Sigmoid colon (tissue), 4 donors: ENCODE measurements around the gene CHL1.

Experiments used
- EP300 ChIP-seq, 4 donors: sonication (generic); formaldehyde crosslinking; IDR thresholded peaks; one replicate each; pipeline ENCODE4 v1.6.1; 2017; ENCODE audit warnings: antibody characterized with exemption in 4 of 4
- POLR2A ChIP-seq, 2 donors: fragments of 450-650 bp; IDR thresholded peaks; one replicate each; pipeline ENCODE4 v1.6.1; 2016; ENCODE audit warnings: antibody characterized with exemption in 2 of 2, mild to moderate bottlenecking in 2 of 2, moderate library complexity in 2 of 2
- TF ChIP-seq, protein P1 (sequence below), 4 experiments: fragments of 450-650 bp in 3 of 4; fragments of 200-600 bp in 1 of 4; IDR thresholded peaks; one replicate each; pipeline ENCODE4 v1.5.1; 2016 to 2019; ENCODE audit warnings: antibody characterized with exemption in 4 of 4, mild to moderate bottlenecking in 3 of 4, moderate library complexity in 2 of 4

DNA sequence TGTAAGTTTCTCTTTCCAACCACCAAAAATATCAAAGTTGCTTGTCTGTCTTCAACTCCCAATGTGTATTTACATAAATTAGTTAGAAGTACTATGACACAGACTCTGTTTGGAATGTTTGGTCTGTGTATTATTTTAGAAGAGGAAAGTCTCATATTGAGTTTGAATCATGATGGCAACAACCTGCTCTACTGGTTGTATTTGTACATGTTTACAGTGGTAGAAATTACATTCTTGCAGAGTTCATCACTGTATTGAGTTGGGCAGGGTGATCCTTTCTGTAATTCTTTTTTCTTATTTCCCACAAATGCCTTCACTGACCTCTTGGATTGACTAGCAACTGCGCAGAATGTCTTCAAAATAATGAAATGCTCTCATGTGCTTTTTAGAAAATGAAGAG, 149.6 kb downstream of the CHL1 start:
- TF ChIP-seq POLR2A (IDR thresholded peaks at IDR 0.05) = no peak
- no peak for TF ChIP-seq EP300 (IDR thresholded peaks at IDR 0.05)
- TF ChIP-seq, protein P1, sequence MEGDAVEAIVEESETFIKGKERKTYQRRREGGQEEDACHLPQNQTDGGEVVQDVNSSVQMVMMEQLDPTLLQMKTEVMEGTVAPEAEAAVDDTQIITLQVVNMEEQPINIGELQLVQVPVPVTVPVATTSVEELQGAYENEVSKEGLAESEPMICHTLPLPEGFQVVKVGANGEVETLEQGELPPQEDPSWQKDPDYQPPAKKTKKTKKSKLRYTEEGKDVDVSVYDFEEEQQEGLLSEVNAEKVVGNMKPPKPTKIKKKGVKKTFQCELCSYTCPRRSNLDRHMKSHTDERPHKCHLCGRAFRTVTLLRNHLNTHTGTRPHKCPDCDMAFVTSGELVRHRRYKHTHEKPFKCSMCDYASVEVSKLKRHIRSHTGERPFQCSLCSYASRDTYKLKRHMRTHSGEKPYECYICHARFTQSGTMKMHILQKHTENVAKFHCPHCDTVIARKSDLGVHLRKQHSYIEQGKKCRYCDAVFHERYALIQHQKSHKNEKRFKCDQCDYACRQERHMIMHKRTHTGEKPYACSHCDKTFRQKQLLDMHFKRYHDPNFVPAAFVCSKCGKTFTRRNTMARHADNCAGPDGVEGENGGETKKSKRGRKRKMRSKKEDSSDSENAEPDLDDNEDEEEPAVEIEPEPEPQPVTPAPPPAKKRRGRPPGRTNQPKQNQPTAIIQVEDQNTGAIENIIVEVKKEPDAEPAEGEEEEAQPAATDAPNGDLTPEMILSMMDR (IDR thresholded peaks at IDR 0.05) = no peak
